ENCODE data around the gene LDB2.

DNA sequence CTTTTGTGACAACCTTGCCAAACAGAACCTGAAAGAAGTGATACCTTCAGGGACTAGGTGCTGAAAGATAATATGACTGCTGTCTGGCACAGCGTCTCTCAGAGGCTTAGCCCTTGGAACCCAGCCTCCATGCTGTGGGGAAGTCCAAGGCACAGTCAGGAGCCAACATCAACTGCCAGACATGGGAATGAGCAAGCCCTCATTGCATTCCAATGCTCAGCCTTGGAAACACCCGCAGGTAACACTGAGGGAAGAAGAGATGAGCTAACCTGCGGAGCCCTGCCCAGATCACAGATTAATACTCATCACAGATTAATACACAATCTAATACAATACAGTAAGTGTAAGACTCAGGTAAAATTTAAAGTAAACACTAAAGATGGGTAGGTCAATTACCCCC is 31.5 kb downstream of the LDB2 start:
- TF ChIP-seq CBX2 (IDR thresholded peaks at IDR 0.05; ENCODE audit: borderline replicate concordance, low read depth): no peak
- TF ChIP-seq, protein P1, sequence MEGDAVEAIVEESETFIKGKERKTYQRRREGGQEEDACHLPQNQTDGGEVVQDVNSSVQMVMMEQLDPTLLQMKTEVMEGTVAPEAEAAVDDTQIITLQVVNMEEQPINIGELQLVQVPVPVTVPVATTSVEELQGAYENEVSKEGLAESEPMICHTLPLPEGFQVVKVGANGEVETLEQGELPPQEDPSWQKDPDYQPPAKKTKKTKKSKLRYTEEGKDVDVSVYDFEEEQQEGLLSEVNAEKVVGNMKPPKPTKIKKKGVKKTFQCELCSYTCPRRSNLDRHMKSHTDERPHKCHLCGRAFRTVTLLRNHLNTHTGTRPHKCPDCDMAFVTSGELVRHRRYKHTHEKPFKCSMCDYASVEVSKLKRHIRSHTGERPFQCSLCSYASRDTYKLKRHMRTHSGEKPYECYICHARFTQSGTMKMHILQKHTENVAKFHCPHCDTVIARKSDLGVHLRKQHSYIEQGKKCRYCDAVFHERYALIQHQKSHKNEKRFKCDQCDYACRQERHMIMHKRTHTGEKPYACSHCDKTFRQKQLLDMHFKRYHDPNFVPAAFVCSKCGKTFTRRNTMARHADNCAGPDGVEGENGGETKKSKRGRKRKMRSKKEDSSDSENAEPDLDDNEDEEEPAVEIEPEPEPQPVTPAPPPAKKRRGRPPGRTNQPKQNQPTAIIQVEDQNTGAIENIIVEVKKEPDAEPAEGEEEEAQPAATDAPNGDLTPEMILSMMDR (IDR thresholded peaks at IDR 0.05): no peak
- TF ChIP-seq, protein P2, sequence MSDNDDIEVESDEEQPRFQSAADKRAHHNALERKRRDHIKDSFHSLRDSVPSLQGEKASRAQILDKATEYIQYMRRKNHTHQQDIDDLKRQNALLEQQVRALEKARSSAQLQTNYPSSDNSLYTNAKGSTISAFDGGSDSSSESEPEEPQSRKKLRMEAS (IDR thresholded peaks at IDR 0.05): no peak
- no peak for TF ChIP-seq POLR2A (IDR thresholded peaks at IDR 0.05; ENCODE audit: low read length)
- no peak for TF ChIP-seq HDAC2 (IDR thresholded peaks at IDR 0.05)
- TF ChIP-seq CHD4 (IDR thresholded peaks at IDR 0.05; ENCODE audit: borderline replicate concordance): no peak
- TF ChIP-seq JUN (IDR thresholded peaks at IDR 0.05): no peak
- TF ChIP-seq FOSL2 (IDR thresholded peaks at IDR 0.05): no peak
- no peak for TF ChIP-seq FOSL2 (CRISPR knock-in tag; IDR thresholded peaks at IDR 0.05)
- TF ChIP-seq SREBF2 (IDR thresholded peaks at IDR 0.05): no peak

All from A549 (cell line).